GM12874 (cell line): Measurements from ENCODE around the gene METTL6.

Experiments
- CTCF ChIP-seq: IDR thresholded peaks from 2 replicates; pipeline ENCODE4 v1.5.1; 2011; ENCODE audit warnings: low read depth, mild to moderate bottlenecking, control low read depth, low read length, moderate library complexity; ENCODE audit not compliant: insufficient read depth

The METTL6 gene

GRCh38 chr3:15368561-15369135 is 58.7 kb downstream of the METTL6 start:
- no peak for TF ChIP-seq CTCF

GRCh38 chr3:15367059-15367458 is 60.3 kb downstream of the METTL6 start:
- TF ChIP-seq CTCF, result no peak

GRCh38 chr3:15361494-15362214 is 65.7 kb downstream of the METTL6 start:
- TF ChIP-seq CTCF, result no peak

- no peak for TF ChIP-seq CTCF
Observed at GRCh38 chr3:15360788-15361493, 66.4 kb downstream of the METTL6 start.
